A549 treated with AZD2906 at 1 μM for 4 hours (cell line): ENCODE data around the gene PTGS1. TPM values are rescaled to one million over a fixed set of nuclear protein-coding genes. Genes with fewer than 3 reads are reported as not detected.

Source experiments
- total RNA-seq: library from RNA; stranded (reverse); fragments of 200-300 nt; extraction: Qiagen RNA extraction; gene quantifications from 5 replicates; pipeline ENCODE4 v1.2.3, GENCODE V29; 2022

The PTGS1 gene
- total RNA-seq: 1.5 to 2.0 TPM (median 1.8 TPM) in 5 replicates

GRCh38 chr9:122370869-122371755, at the start of gene PTGS1:
TSS of gene PTGS1 (plus strand) at chr9:122371024. CDS start at chr9:122371085, 61 bp downstream.

Other genes starting within 250 kb of the PTGS1 start
- 102 to 122 TPM (median 115 TPM) in 5 replicates for gene NDUFA8, start 211.2 kb upstream of the PTGS1 start, total RNA-seq
- gene MORN5, start 211.1 kb upstream of the PTGS1 start, total RNA-seq: not detected in 5 replicates
- gene LHX6, start 142.1 kb upstream of the PTGS1 start, total RNA-seq: 3.1 to 3.8 TPM (median 3.3 TPM) in 5 replicates
- 16.4 to 25.7 TPM (median 22.8 TPM) in 5 replicates for gene RBM18, start 106.2 kb upstream of the PTGS1 start, total RNA-seq
- 64.4 to 75.7 TPM (median 67.1 TPM) in 5 replicates for gene MRRF, start 106.1 kb upstream of the PTGS1 start, total RNA-seq
- gene OR1J1, start 106.9 kb downstream of the PTGS1 start, total RNA-seq: not detected in 5 replicates
- gene OR1J2, start 139.8 kb downstream of the PTGS1 start, total RNA-seq: 0.10 TPM in 1 of 5 replicates, not detected in the others
- not detected in 5 replicates for gene OR1J4, start 148.1 kb downstream of the PTGS1 start, total RNA-seq
- not detected in 5 replicates for gene OR1N1, start 156.3 kb downstream of the PTGS1 start, total RNA-seq
- not detected in 5 replicates for gene OR1N2, start 182.1 kb downstream of the PTGS1 start, total RNA-seq
- not detected in 5 replicates for gene OR1L8, start 212.4 kb downstream of the PTGS1 start, total RNA-seq
- 0.07 TPM in 1 of 5 replicates, not detected in the others for gene OR1Q1, start 243.7 kb downstream of the PTGS1 start, total RNA-seq